Vagina (tissue), 2 donors: ENCODE results near the gene SYTL3.

Experiments used
- POLR2A ChIP-seq, 2 donors: fragments of 450-650 bp; IDR thresholded peaks; one replicate each; pipeline ENCODE4 v1.6.1; 2017; ENCODE audit warnings: antibody characterized with exemption in 2 of 2, mild to moderate bottlenecking in 2 of 2, moderate library complexity in 2 of 2
- TF ChIP-seq, protein P1 (sequence below), 3 experiments: fragments of 450-650 bp in 2 of 3; fragments of 200-600 bp in 1 of 3; sonication (generic) in 1 of 3; IDR thresholded peaks; one replicate each; pipeline ENCODE4 v1.5.1; 2017 to 2019; ENCODE audit warnings: antibody characterized with exemption in 3 of 3, mild to moderate bottlenecking in 2 of 3, moderate library complexity in 2 of 3

- TF ChIP-seq, protein P1, sequence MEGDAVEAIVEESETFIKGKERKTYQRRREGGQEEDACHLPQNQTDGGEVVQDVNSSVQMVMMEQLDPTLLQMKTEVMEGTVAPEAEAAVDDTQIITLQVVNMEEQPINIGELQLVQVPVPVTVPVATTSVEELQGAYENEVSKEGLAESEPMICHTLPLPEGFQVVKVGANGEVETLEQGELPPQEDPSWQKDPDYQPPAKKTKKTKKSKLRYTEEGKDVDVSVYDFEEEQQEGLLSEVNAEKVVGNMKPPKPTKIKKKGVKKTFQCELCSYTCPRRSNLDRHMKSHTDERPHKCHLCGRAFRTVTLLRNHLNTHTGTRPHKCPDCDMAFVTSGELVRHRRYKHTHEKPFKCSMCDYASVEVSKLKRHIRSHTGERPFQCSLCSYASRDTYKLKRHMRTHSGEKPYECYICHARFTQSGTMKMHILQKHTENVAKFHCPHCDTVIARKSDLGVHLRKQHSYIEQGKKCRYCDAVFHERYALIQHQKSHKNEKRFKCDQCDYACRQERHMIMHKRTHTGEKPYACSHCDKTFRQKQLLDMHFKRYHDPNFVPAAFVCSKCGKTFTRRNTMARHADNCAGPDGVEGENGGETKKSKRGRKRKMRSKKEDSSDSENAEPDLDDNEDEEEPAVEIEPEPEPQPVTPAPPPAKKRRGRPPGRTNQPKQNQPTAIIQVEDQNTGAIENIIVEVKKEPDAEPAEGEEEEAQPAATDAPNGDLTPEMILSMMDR (IDR thresholded peaks at IDR 0.05): no peak
- no peak for TF ChIP-seq POLR2A (IDR thresholded peaks at IDR 0.05)
These were observed 119.4 kb downstream of the SYTL3 start for GRCh38 chr6:158769234-158769770.
